ENCODE data around the gene SULT1E1.

Gene SULT1E1, protein sequence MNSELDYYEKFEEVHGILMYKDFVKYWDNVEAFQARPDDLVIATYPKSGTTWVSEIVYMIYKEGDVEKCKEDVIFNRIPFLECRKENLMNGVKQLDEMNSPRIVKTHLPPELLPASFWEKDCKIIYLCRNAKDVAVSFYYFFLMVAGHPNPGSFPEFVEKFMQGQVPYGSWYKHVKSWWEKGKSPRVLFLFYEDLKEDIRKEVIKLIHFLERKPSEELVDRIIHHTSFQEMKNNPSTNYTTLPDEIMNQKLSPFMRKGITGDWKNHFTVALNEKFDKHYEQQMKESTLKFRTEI

DNA sequence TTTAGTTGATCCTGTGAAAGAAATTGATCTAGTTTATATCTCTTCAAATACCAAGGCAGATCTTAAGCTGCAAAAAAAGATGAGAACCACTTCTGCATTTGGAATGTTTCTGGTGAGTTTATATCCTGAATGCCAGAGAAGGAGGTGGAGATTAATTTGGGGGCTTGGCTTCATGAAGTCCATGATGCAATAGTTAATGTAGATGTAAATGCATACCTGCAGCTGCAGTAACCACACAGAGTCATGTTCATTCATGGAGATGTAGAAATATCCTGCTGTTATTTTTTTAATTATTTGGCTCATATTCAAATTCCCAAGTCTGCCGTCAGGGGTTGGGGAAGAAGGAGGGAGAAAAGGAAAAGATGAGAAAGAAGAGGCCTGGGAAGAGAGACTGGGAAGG is at the start of gene SULT1E1:
TSS of gene SULT1E1 (minus strand) at position 94 of the 400 bp plus-strand sequence. CDS start 2,501 bp downstream, outside the sequence.
- DNase-seq, result peak; percentile 63

DNA sequence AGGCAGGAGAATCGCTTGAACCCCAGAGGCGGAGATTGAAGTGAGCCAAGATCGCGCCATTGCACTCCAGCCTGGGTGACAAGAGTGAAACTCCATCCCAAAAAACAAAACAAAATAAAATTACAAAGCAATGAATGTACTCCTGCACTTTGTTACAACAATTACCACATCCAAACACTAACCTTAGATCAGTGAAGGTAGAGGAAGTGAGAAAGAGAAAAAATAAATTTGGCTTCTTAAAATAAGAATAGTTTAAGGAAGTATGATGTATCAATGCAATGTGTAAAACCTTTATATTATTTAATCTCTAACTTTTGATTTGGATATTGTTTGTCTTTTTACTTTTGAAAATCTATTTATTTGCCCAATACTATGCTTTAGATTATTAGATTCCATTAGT is 49.2 kb upstream of the SULT1E1 start:
- DNase-seq, result no peak

- DNase-seq, result peak; percentile 61
Measured at GRCh38 chr4:69907151-69907550, 47.2 kb upstream of the SULT1E1 start.

DNA sequence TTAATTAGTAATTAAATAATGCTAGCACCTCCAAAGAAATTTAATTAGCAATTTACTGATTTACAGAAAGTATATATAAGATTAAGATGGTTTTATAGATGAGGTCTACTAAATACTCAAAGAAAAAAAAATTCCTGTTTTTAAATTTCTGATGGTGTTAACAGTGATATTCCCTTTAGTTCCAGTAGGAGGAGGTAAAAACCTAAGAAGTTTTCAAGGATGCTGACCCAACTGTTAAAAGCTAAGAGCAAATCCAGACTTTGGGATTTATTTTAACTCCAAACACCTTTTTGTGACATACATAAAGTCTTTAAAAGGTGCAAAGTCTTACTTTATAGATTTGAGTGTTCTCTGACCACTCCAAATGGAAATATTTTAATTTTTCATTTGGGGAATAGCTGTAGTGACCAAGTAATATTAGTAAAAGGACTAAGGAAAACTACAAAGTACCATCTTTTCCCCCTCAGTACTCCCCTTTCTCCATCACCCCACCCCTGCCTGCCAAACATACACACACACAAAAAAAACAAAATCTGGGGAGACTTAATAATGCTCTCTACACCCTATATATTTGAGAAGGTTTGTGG is 36.7 kb upstream of the SULT1E1 start:
- peak; percentile 5 for DNase-seq

GRCh38 chr4:69894721-69895120 is 34.8 kb upstream of the SULT1E1 start:
- no peak for DNase-seq

DNA sequence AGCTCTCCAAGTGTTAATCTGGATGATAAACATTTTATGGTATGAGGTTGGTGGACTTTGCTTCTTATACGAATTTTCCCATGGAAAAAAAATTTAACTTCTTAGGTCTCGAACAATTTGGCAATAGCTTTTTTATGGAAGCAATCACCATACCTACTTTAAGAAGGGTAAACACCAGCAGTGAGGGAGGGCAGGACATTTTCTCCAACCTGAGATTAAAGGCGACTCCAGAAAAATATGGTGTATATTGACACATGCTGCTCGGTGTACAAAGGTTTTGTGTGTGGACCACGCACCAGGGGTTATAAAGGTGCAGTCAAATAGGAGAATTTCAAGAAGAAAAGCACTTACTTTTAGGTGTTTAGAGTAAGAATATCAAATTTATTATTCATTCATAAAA is 34.2 kb upstream of the SULT1E1 start:
- no peak for DNase-seq

DNA sequence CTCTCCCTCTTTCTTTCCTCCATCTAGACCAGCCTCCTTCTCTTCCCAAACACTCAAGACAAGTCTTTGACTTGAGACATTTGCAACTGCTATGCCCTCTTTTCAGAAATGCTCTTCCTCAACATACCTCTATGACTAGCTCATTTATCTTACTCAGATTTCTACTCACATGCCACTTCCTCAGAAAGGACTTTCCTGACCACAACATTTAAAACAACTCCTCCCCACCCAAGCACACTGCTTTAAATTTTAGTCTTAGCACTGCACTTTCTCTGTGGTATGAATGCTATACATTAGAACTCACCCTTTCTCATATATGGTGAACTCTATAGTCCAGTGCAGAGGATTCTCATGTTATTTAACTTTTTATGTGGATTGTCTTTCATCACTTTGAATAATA is 28.4 kb upstream of the SULT1E1 start:
- DNase-seq, result peak; percentile 10

DNA sequence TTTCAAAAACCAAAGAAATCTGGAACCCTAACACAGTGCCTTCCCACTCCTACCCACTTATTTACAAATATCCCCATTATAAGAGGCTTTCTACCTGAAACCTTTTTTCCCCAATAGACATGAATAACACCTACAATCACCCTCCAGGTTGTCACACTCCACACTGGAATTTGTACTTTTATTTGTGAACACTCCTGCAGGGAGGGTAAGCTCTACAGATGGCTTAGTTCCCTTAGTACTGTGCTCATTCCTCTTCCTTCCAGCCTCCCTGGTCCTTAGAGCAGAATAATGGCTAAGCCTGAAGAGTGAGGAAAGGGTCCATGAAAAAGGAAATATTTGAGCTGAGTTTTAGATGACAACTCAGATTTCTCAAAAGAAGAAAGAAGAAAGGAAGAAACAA is 22.2 kb upstream of the SULT1E1 start:
- DNase-seq, result no peak

DNA sequence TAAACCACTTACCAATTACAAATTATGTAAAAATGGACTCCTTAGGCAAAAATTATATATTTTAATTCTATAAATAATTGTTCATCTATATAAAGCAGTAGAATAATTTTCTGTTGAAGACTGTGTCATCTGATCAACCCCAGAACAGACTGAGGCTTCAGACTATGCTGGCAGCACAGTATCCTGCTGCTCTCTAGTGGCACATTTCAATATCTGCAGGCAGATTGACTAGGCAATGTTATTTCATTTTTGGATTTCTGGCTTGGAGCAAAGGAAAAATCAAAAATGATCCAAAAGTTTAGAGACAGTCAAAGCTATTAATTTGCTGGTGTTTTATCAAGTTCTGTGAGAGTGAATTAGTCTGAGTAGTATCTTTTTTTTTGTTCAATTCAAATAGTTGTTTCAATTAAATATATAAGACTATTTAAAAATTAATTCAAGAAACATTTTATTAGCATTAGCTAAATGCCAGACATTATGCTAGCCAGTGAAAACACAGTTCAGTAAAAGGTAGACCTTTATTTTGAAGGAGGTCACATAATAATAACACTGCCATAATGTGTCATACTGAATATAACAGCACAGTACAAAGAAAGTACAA is 21.3 kb upstream of the SULT1E1 start:
- DNase-seq, result peak; percentile 44

GRCh38 chr4:69878250-69878649 is 18.3 kb upstream of the SULT1E1 start:
- no peak for DNase-seq

DNA sequence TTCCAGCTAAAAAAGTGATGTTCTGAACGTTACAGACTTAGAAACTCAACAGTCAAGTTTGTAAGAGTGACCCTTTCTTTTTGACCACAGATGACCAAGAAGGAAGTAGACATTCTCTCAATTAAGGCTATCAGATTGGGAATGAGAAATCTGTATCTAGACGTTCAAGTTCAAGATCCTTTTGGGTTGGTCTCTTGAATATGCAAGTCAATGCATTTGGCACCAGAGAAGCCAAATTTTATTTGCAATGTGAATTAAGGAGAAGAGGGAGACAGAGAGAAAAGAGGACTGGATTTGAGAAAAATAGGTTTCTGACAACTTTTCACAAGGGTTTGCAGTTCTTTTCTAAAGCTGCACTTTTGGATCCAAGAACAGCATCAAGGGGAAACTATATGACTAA is 17.5 kb upstream of the SULT1E1 start:
- no peak for DNase-seq

DNA sequence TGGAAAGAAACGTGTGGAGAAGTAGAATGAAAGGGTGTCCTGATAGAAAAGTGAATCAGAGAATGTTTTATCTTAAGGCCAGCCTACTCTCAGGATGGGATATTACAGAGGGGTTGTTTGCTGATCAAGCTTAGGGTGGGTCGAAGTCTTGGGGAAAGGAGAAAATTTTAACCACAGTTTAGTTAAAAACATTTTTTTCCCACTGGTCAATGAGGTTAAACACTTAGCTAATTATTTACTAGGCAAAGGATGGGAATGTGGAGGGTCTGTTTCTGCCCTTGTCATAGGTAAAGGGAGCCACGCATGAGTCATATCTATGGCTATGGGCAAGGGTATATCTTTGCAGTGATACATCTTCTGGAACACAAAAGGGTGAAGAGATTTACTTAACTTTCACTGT is 16.1 kb upstream of the SULT1E1 start:
- DNase-seq, result no peak

DNA sequence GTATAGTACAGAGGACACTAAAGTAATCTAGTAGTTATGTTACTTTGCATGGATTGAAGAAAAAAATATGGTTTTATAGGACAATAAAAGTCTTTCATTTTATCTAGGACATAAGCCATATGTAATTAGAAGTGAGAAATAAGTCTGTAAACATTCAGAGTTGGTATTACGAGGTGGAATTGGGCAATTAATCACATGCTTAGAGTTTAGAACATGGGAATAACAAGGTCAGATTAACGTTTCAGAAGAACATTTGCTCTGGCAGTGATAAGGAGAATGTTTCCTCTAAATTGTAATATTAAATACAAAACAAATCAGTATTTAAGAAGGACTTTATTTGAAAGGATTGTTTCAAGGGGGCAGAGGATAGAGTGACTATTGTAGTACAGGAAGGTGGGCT is 15.6 kb upstream of the SULT1E1 start:
- DNase-seq, result no peak

GRCh38 chr4:69874507-69874906 is 14.6 kb upstream of the SULT1E1 start:
- DNase-seq, result no peak

DNA sequence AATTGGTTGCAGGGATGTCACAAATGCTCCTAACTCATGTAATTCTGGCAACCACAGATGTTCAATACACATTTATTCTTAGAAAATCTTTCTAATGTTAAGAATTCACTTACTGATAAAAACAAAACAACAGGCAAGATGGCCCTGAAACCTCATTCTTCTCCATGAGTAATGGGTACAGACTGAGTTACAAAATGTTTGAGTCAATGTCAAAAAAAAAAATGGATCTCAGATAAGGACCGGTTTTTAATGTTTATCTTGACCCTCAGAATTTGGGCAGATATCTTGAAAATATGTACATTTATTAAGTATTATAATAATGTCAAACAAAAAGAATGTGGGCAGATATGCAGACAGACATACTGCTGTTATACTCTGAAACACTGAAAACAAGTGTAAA is 1.8 kb upstream of the SULT1E1 start:
- DNase-seq, result no peak

GRCh38 chr4:69860521-69861298 is 765 bp upstream of the SULT1E1 start:
- no peak for DNase-seq

DNA sequence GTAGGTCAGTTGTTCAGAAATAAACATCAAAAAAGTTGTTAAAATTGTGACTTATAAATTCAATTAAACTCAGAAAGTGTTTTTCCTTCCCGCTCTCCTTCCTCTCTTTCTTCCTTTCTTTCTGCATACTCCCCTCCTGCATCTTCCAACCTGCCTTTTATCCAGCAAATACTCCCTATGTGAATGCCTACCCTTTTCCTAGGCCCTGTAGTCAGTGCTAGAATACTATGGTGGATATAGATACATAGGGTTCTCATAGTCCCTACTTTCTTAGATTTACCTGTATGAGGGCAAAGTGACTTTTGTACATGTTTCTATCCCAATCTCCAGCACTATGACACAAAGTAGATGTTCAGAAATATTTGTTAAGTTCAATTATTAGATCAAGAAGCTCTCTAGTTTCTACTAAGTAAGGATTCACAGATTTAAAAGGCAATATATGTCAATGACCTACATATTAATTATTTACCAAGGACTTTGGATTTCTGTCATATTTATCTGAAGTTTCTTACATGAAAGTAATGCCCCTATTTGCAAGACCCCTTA is 732 bp downstream of the SULT1E1 start:
- DNase-seq, result no peak

DNA sequence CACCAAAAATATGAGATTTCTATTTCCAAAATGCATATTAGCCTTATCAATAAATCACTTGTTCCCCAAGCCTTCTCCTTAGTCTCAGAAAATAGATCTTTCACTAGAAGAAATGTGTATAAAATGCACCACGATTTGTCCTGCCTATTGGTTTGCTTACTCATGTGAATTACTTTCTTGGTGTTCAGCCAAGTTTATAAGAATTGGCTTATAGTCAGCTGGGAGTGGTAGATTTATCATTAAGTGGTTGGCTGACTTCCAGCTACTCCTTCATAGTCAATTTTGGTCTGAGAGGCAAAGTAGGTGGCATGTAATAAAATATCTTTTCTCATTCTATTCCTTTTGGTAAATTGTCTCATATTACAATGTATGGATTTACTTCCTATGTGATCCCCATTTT is 1.3 kb downstream of the SULT1E1 start:
- peak; percentile 43 for DNase-seq

DNA sequence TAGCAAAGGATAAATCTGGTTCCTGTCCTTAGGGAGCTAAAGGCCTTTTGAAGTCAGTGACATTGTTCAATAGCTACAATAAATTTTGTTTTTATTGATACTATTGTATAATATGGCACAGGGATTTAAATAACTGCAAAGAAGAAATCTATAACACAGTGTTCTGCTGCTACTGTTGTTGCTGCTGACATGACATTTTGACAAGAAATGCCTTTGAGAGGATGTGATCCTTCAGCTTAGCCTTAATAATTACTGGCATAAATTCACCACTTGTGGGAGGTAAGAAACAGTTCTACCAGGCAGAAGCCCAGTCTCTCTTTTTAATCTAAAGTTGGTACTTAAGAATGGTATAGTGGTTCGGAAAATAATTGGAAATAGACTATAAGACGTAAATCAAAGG is 4.1 kb downstream of the SULT1E1 start:
- no peak for DNase-seq

DNA sequence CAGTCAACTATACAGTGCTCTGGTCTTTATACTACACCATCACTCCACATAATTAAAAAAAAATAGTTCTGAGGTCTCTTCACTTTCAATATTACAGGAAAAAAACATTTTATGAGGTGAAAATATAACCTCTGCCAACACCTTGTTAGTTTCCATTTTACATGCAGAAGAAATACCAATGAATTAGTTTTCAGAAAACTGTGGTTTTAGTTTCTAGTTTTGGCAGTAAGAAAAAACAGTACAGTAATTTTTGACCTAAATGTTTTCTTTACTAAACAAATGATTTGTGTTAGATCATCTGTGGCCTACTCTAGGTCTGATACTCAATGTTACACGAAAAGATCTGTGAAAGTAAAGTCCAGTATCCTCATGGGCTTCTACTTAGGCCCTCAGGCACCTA is 10.0 kb downstream of the SULT1E1 start:
- no peak for DNase-seq

- DNase-seq, result peak; percentile 49
Measured at GRCh38 chr4:69849297-69849696, 10.6 kb downstream of the SULT1E1 start.

GRCh38 chr4:69848028-69848427 is 11.9 kb downstream of the SULT1E1 start:
- DNase-seq, result no peak

- DNase-seq, result no peak
Measured at GRCh38 chr4:69843932-69844331, 16.0 kb downstream of the SULT1E1 start.

Measured in fibroblast of skin of right biceps (primary cell).